Lung (tissue), 12 donors: Measurements from ENCODE around the gene MOB3B. TPM values are rescaled to one million over a fixed set of nuclear protein-coding genes. Genes with fewer than 3 reads are reported as not detected.

Source experiments
- ATAC-seq: fragments of 200-7000 bp; cut with Tn5 transposase; one replicate; pipeline ENCODE4 v1.9.1; 2020; ENCODE audit warnings: moderate number of reproducible peaks; ENCODE audit not compliant: insufficient read depth, low FRiP score
- DNase-seq, 3 donors: peaks; one replicate each; pipeline ENCODE4 v3.0.0-alpha.2; 2013 to 2017
- H3K27ac ChIP-seq, 2 donors: one replicate each; pipeline ENCODE4 v1.5.1; 2013; ENCODE audit warnings: mild to moderate bottlenecking in 2 of 2, moderate library complexity in 2 of 2, control low read depth in 1 of 2, inconsistent platforms in 1 of 2, low read depth in 1 of 2, low read length in 1 of 2
- H3K27me3 ChIP-seq, 3 donors: one replicate each; pipeline ENCODE4 v1.5.1; 2013; ENCODE audit warnings: low read length in 2 of 3; ENCODE audit not compliant: control insufficient read depth in 3 of 3, insufficient read depth in 3 of 3
- H3K36me3 ChIP-seq, 4 donors: one replicate each; pipeline ENCODE4 v1.5.1; 2013; ENCODE audit warnings: low read length in 4 of 4, mild to moderate bottlenecking in 1 of 4, moderate library complexity in 1 of 4; ENCODE audit not compliant: control insufficient read depth in 4 of 4, insufficient read depth in 4 of 4
- H3K4me1 ChIP-seq, 5 donors: one replicate each; pipeline ENCODE4 v1.5.1; 2013; ENCODE audit warnings: low read length in 5 of 5, mild to moderate bottlenecking in 2 of 5, moderate library complexity in 1 of 5; ENCODE audit not compliant: control insufficient read depth in 5 of 5, insufficient read depth in 5 of 5
- H3K4me3 ChIP-seq: one replicate; pipeline ENCODE4 v1.5.1; 2013; ENCODE audit warnings: mild to moderate bottlenecking, control low read depth, moderate library complexity
- H3K9ac ChIP-seq, 2 donors: one replicate each; pipeline ENCODE4 v1.5.1; 2013; ENCODE audit warnings: low read length in 2 of 2, control low read depth in 1 of 2; ENCODE audit not compliant: insufficient read depth in 1 of 2
- H3K9me3 ChIP-seq, 4 donors: one replicate each; pipeline ENCODE4 v1.5.1; 2013; ENCODE audit warnings: low read length in 3 of 4, mild to moderate bottlenecking in 1 of 4, moderate library complexity in 1 of 4; ENCODE audit not compliant: control insufficient read depth in 4 of 4, insufficient read depth in 3 of 4
- CTCF ChIP-seq: IDR thresholded peaks from 2 replicates; pipeline ENCODE4 v1.5.1; 2012; ENCODE audit warnings: mild to moderate bottlenecking; ENCODE audit errors: control extremely low read depth, extremely low read depth
- WGBS, 2 donors: extraction: QIAGEN DNeasy Blood & Tissue Kit; methylation state at CpG; one replicate each; pipeline ENCODE4 v1.1.7; 2013; 5-methylcytosine and 5-hydroxymethylcytosine counted together
- polyA plus RNA-seq, 2 donors: library from polyadenylated mRNA; stranded (reverse); fragments of 200-250 nt; gene quantifications; one replicate each; pipeline ENCODE4 v1.2.1, GENCODE V29; 2013
- total RNA-seq, 2 donors: library from RNA; depleted of rRNA in 1 of 2; stranded (reverse); fragments of >200 nt in 1 of 2; gene quantifications; one replicate each; pipeline ENCODE4 v1.2.1, GENCODE V29; 2014 to 2021
- donor health status: control.
- donor health status: control.
- donor health status: Bipolar disorder and iron deficiency.
- donor health status: healthy.
- donor health status: DM: yes; HTN: yes; CAD: no.

MOB3B gene
- total and polyA plus RNA-seq, 4 donors, result 1.6 to 12.9 (median 6.4) TPM

DNA sequence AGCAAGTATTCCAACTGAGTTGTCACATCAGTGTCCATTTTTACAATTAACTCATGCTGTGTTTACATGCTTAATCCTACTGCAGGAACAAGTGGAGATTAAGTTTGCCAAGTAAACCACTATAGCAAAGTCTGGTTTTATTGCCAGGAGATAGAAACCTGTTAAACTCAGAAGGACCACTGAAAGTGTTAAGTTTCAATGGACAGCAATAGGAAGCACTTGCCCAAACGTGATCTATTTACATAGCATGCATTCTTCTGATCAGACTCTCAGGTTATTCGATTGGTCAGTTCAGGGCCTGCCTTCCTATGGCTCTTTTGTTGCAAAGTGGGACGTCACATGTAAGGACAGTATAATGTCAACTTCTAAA, 33.5 kb downstream of the MOB3B start:
- Histone ChIP-seq H3K9ac (no peak overlapping the region), H3K27me3 (no peaks in the 10 kb centered on the region), H3K36me3 (no peaks in the 10 kb centered on the region), H3K27ac (no peak overlapping the region), H3K9me3 (no peaks in the 10 kb centered on the region), H3K4me1 (peaks cover 0 to 19% (median 6%) of the 10 kb centered on the region in 5 donors), H3K4me3 (no peak overlapping the region)
- TF ChIP-seq CTCF, result no peak
- DNase-seq (no peak), ATAC-seq (no peak)
- whole genome bisulfite sequencing, 2 donors, result 60 to 69% methylated on average over 3 of the region's 3 CpGs

DNA sequence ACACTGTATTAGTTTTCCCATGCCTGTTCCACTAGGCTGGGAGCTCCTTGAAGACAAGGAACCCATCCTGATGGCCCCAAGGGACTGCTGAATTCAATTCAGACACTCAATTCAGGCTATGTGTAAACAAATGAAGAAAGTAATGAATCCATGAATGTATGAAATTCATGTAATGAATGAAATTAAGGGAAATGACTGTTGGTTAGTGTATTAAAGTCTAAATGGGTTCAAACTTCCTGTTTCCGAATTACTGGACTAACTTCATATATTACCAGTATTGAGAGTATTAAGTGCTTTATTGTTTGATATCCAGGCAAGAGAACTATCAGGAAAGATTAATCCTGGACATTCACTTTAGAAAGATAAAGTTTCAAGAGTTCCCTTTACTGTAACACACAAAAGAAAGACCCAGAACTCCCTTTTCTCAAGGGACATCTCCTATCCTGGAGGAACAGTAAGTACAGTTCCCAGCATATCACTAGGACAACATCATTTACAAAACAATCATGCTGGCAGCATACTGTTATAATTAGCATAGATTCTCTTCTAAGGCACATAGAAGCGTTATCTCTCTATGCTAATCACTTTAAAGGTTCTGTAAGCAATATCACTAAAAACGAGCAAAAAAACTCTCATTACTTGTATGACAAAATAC, 34.0 kb downstream of the MOB3B start:
- Histone ChIP-seq H3K36me3 (no peaks in the 10 kb centered on the region), H3K9me3 (no peaks in the 10 kb centered on the region), H3K27ac (no peak overlapping the region), H3K27me3 (no peaks in the 10 kb centered on the region), H3K4me3 (no peak overlapping the region), H3K4me1 (peaks cover 0 to 20% (median 6%) of the 10 kb centered on the region in 5 donors), H3K9ac (no peak overlapping the region)
- ATAC-seq (no peak), DNase-seq (peak in 1 of 3 donors; percentile 24)
- no peak for TF ChIP-seq CTCF
- WGBS, 2 donors, result 64 to 78% methylated on average over 3 of the region's 3 CpGs

DNA sequence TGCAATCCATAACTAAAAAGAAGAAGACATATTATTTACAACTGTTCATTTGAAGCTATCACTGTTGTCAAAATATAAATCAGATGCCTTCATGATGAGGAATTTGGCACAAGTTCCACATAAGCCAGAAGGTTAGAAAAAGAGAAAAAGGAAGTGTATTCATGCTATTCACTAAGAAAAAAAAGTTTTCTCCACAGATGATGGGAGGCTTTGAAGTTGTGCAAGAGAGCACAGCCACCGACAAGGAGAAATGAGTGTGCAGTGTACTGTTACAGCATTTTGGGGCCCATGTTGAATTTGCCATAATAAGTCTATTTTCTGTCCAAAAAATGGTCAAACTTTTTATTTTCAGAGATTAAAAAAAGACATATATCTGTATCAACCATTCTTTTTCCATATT, 38.5 kb downstream of the MOB3B start:
- no peak overlapping the region for H3K4me3 ChIP-seq
- no peaks in the 10 kb centered on the region for H3K27me3 ChIP-seq
- ATAC-seq (no peak), DNase-seq (peak in 1 of 3 donors; percentile 50)
- H3K36me3 ChIP-seq, result no peaks in the 10 kb centered on the region
- H3K4me1 ChIP-seq, result peaks cover 0 to 7% (median 0%) of the 10 kb centered on the region in 5 donors
- 18 to 34% methylated on average over 1 of the region's 1 CpG for WGBS, 2 donors
- TF ChIP-seq CTCF, result no peak
- H3K27ac ChIP-seq, result no peak overlapping the region
- H3K9me3 ChIP-seq, result no peaks in the 10 kb centered on the region
- H3K9ac ChIP-seq, result no peak overlapping the region
